CD14-positive monocyte (primary cell): ENCODE measurements around the gene CXCR2. TPM values are rescaled to one million over a fixed set of nuclear protein-coding genes. Genes with fewer than 3 reads are reported as not detected.

Experiments
- DNase-seq, 3 donors: peaks; one replicate each; pipeline ENCODE4 v3.0.0-alpha.2; 2011 to 2022
- H2AFZ ChIP-seq: 2 replicates; pipeline ENCODE4 v1.6.0; 2012; ENCODE audit warnings: mild to moderate bottlenecking, low read depth, low read length, inconsistent platforms; ENCODE audit not compliant: insufficient read depth, poor library complexity, severe bottlenecking
- H3K27ac ChIP-seq, 2 donors: 1 replicate in 1 of 2; 2 replicates in 1 of 2; pipeline ENCODE4 v1.5.1; 2012 to 2013; ENCODE audit warnings: low read length in 2 of 2, control low read depth in 1 of 2, inconsistent platforms in 1 of 2, low read depth in 1 of 2, mild to moderate bottlenecking in 1 of 2
- H3K27me3 ChIP-seq, 2 donors: one replicate each; pipeline versions ENCODE4 v1.6.0 to v1.6.1; 2011 to 2013; ENCODE audit warnings: low read length in 2 of 2; ENCODE audit not compliant: control insufficient read depth in 2 of 2, insufficient read depth in 2 of 2
- H3K36me3 ChIP-seq, 2 donors: replicated peaks in 1 of 2; 1 replicate in 1 of 2; 2 replicates in 1 of 2; pipeline versions ENCODE4 v1.5.1 to v1.6.1; 2012 to 2013; ENCODE audit warnings: low read length in 2 of 2, control low read depth in 1 of 2, inconsistent platforms in 1 of 2, mild to moderate bottlenecking in 1 of 2; ENCODE audit not compliant: insufficient read depth in 2 of 2, control insufficient read depth in 1 of 2
- H3K4me1 ChIP-seq, 2 donors: 1 replicate in 1 of 2; 2 replicates in 1 of 2; pipeline versions ENCODE4 v1.5.1 to v1.6.1; 2012 to 2013; ENCODE audit warnings: low read length in 2 of 2, control low read depth in 1 of 2, inconsistent platforms in 1 of 2, mild to moderate bottlenecking in 1 of 2, moderate library complexity in 1 of 2; ENCODE audit not compliant: insufficient read depth in 2 of 2, control insufficient read depth in 1 of 2
- H3K4me2 ChIP-seq: replicated peaks from 2 replicates; pipeline ENCODE3; 2012; ENCODE audit warnings: low read length, moderate library complexity, mild to moderate bottlenecking; ENCODE audit not compliant: poor library complexity, severe bottlenecking; ENCODE audit errors: extremely low read depth
- H3K4me3 ChIP-seq, 3 experiments: fragments of 200-600 bp in 1 of 3; sonication (generic) in 1 of 3; replicated peaks in 1 of 3; 1 replicate in 2 of 3; 2 replicates in 1 of 3; pipeline ENCODE4 v1.5.1; 2011 to 2013; ENCODE audit warnings: low read length in 3 of 3, mild to moderate bottlenecking in 3 of 3, control low read depth in 2 of 3, low read depth in 2 of 3, inconsistent platforms in 1 of 3, moderate library complexity in 1 of 3
- H3K79me2 ChIP-seq: 2 replicates; pipeline ENCODE4 v1.6.0; 2012; ENCODE audit warnings: mild to moderate bottlenecking, control low read depth, inconsistent platforms, low read length, moderate library complexity; ENCODE audit not compliant: insufficient read depth
- H3K9ac ChIP-seq: 2 replicates; pipeline ENCODE4 v1.6.0; 2017; ENCODE audit warnings: low read length, mild to moderate bottlenecking; ENCODE audit not compliant: insufficient read depth, poor library complexity, severe bottlenecking
- H3K9me3 ChIP-seq, 2 donors: replicated peaks in 1 of 2; 1 replicate in 1 of 2; 2 replicates in 1 of 2; pipeline versions ENCODE4 v1.5.1 to v1.6.1; 2012 to 2013; ENCODE audit warnings: low read length in 2 of 2, control low read depth in 1 of 2; ENCODE audit not compliant: control insufficient read depth in 1 of 2, insufficient read depth in 1 of 2
- H4K20me1 ChIP-seq: 2 replicates; pipeline ENCODE4 v1.6.0; 2012; ENCODE audit warnings: mild to moderate bottlenecking, low read length, control low read depth, moderate library complexity; ENCODE audit not compliant: insufficient read depth
- H3K27ac Mint-ChIP-seq, 7 donors: one replicate each; pipeline ENCODE4 v1.8.0; 2020; ENCODE audit warnings: mild to moderate bottlenecking in 7 of 7, mixed read lengths in 7 of 7, moderate library complexity in 6 of 7, inconsistent platforms in 2 of 7
- H3K27me3 Mint-ChIP-seq, 3 donors: one replicate each; pipeline ENCODE4 v1.8.0; 2021 to 2022; ENCODE audit warnings: low read depth in 3 of 3, mild to moderate bottlenecking in 3 of 3, mixed read lengths in 3 of 3, moderate library complexity in 3 of 3, inconsistent platforms in 1 of 3
- H3K36me3 Mint-ChIP-seq, 2 donors: one replicate each; pipeline ENCODE4 v1.8.0; 2020; ENCODE audit warnings: mixed read lengths in 2 of 2, inconsistent platforms in 1 of 2, mild to moderate bottlenecking in 1 of 2
- H3K4me1 Mint-ChIP-seq: one replicate; pipeline ENCODE4 v1.8.0; 2020; ENCODE audit warnings: mild to moderate bottlenecking, mixed read lengths
- H3K4me3 Mint-ChIP-seq, 2 donors: one replicate each; pipeline ENCODE4 v1.8.0; 2020; ENCODE audit warnings: mild to moderate bottlenecking in 2 of 2, mixed read lengths in 2 of 2, moderate library complexity in 1 of 2
- H3K9me3 Mint-ChIP-seq, 7 donors: one replicate each; pipeline ENCODE4 v1.8.0; 2020 to 2022; ENCODE audit warnings: mixed read lengths in 7 of 7, mild to moderate bottlenecking in 6 of 7, moderate library complexity in 6 of 7, inconsistent platforms in 2 of 7
- WGBS: methylation state at CpG from one replicate; pipeline ENCODE4 v1.1.5; 2013; ENCODE audit warnings: missing lambda C conversion rate; ENCODE audit not compliant: insufficient coverage; 5-methylcytosine and 5-hydroxymethylcytosine counted together
- intact Hi-C, 2 donors: fragments of 100-400 bp; cut with micrococcal nuclease; formaldehyde crosslinking; loops; one replicate each; pipeline versions ENCODE4 v1.15.0 to v1.15.1; 2023
- polyA plus RNA-seq, 3 donors: library from polyadenylated mRNA; depleted of rRNA in 1 of 3; unstranded in 2 of 3; stranded (reverse) in 1 of 3; fragments of 300-500 nt in 2 of 3; fragments of >200 nt in 1 of 3; fragmentation: Illumina TruSeq in 2 of 3; gene quantifications; 1 replicate in 2 of 3; 2 replicates in 1 of 3; pipeline ENCODE4 v1.2.3, GENCODE V29; 2012 to 2021
- TF ChIP-seq, protein P1 (sequence below): fragments of 200-600 bp; IDR thresholded peaks from one replicate; pipeline ENCODE4 v1.8.0; 2022; ENCODE audit warnings: antibody characterized with exemption, mild to moderate bottlenecking

Gene CXCR2
- polyA plus RNA-seq, 3 donors, result 7.8 to 33.5 (median 14.0) TPM

DNA sequence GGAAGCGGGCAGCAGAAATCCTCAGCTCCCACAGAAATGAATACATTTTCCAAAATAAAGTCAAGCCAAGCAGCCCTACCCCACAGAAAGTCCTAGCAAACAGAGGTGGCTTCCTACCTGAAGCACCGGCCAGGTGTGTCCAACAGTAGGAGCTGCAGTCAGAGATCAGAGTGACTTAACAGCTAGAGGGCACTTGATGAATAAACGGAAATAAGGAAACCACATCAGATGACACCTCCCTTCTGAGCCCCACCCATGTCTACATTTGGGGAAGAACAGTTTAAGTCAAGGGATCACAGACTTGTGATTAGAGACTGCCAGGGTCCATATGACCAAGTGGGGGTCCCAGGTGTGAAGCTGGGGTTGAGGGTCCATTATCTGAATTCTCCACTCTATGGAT is 41.0 kb downstream of the CXCR2 start, which contains the start of gene CXCR1:
Gene CXCR1 (minus strand): TSS at position 172 of the 400 bp plus-strand sequence. CDS start 1,751 bp downstream, outside the sequence.
- peak; percentile 71 to 83 (median 74) for DNase-seq
- H3K9me3 ChIP-seq, result no peaks in the 10 kb centered on the region
- peaks cover 12 to 20% of the 10 kb centered on the region in 2 donors for H3K36me3 Mint-ChIP-seq

DNA sequence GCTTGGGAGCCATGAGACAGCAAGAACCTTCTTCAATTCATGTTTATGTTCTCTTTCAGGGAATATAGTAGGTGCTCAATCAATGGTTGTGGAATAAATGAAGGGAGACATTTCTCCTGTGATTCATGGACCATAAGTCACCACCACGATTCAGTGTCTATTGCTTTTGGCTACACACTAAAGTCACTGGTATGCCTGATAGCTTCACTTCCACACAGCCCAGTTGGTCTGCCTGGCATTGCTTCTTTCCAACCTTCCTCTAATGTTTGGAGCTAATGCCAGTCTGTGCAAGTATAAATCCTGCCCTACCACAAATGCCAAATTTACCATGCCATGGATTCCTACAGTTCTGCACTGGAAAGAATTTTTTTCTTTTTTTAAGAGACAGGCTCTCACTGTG is 42.2 kb downstream of the CXCR2 start:
- TF ChIP-seq, protein P1, sequence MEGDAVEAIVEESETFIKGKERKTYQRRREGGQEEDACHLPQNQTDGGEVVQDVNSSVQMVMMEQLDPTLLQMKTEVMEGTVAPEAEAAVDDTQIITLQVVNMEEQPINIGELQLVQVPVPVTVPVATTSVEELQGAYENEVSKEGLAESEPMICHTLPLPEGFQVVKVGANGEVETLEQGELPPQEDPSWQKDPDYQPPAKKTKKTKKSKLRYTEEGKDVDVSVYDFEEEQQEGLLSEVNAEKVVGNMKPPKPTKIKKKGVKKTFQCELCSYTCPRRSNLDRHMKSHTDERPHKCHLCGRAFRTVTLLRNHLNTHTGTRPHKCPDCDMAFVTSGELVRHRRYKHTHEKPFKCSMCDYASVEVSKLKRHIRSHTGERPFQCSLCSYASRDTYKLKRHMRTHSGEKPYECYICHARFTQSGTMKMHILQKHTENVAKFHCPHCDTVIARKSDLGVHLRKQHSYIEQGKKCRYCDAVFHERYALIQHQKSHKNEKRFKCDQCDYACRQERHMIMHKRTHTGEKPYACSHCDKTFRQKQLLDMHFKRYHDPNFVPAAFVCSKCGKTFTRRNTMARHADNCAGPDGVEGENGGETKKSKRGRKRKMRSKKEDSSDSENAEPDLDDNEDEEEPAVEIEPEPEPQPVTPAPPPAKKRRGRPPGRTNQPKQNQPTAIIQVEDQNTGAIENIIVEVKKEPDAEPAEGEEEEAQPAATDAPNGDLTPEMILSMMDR, result no peak
- no peaks in the 10 kb centered on the region for H3K27me3 ChIP-seq
- no peak overlapping the region for H3K9ac ChIP-seq
- H3K4me3 ChIP-seq, result no peak overlapping the region
- WGBS, result 91% methylated on average over 1 of the region's 1 CpG
- Mint-ChIP-seq H3K9me3 (peaks cover 0 to 2% (median 0%) of the 10 kb centered on the region in 7 donors), H3K27ac (peak overlapping the region in 3 of 7 donors; percentile 2 to 13 (median 6)), H3K4me3 (no peak overlapping the region), H3K4me1 (peaks cover 54% of the 10 kb centered on the region), H3K27me3 (peaks cover 1 to 9% (median 4%) of the 10 kb centered on the region in 3 donors), H3K36me3 (peaks cover 12 to 20% of the 10 kb centered on the region in 2 donors)
- DNase-seq, result no peak
- intact Hi-C loops, result no loop called here
- H3K27ac ChIP-seq, result no peak overlapping the region
- H3K4me2 ChIP-seq, result no peak overlapping the region
- no peaks in the 10 kb centered on the region for H3K36me3 ChIP-seq
- peaks cover 3% of the 10 kb centered on the region for H3K79me2 ChIP-seq
- H2AFZ ChIP-seq, result no peak overlapping the region
- H3K4me1 ChIP-seq, result peaks cover 32 to 44% of the 10 kb centered on the region in 2 donors
- no peaks in the 10 kb centered on the region for H4K20me1 ChIP-seq
- no peaks in the 10 kb centered on the region for H3K9me3 ChIP-seq

More for the DNA sequence above, 41.0 kb downstream of the CXCR2 start, which contains the start of gene CXCR1:
- intact Hi-C loops, result no loop called here
- H3K36me3 ChIP-seq, result no peaks in the 10 kb centered on the region
- peak within 1 kb of the TSS; percentile 34 to 87 (median 82) for H3K27ac Mint-ChIP-seq
- peaks cover 1 to 9% (median 3%) of the 10 kb centered on the region in 3 donors for H3K27me3 Mint-ChIP-seq
- H3K9me3 Mint-ChIP-seq, result peaks cover 0 to 2% (median 0%) of the 10 kb centered on the region in 7 donors
- peak within 1 kb of the TSS; percentile 15 for H2AFZ ChIP-seq
- H3K4me3 Mint-ChIP-seq, result peak within 1 kb of the TSS; percentile 49 to 60
- H4K20me1 ChIP-seq, result no peaks in the 10 kb centered on the region
- peaks cover 31 to 42% of the 10 kb centered on the region in 2 donors for H3K4me1 ChIP-seq
- no peak within 1 kb of the TSS for H3K9ac ChIP-seq
- WGBS, result no CpG with 5 or more reads among the region's 3 CpGs
- peaks cover 54% of the 10 kb centered on the region for H3K4me1 Mint-ChIP-seq
- H3K27ac ChIP-seq, result peak within 1 kb of the TSS in 1 of 2 donors; percentile 37
- TF ChIP-seq, protein P1, result peak; percentile 15
- H3K4me2 ChIP-seq, result peak within 1 kb of the TSS; percentile 63
- H3K4me3 ChIP-seq, result peak within 1 kb of the TSS in 2 of 3 experiments; percentile 13 to 64
- no peaks in the 10 kb centered on the region for H3K27me3 ChIP-seq
- H3K79me2 ChIP-seq, result peaks cover 3% of the 10 kb centered on the region
